HG03460 (cell line): ENCODE results near the gene EML6.
"Not testable (repeated sequence)": the region's sequence is repeated elsewhere in the genome, so short reads cannot be mapped to it uniquely, and the experiment has no call there.

Source experiments
- ATAC-seq: cut with Tn5 transposase; IDR thresholded peaks from one replicate; pipeline ENCODE4 v1.9.1; 2021; ENCODE audit not compliant: unreplicated experiment

EML6 gene

GRCh38 chr2:54723131-54723995 lies at the start of gene EML6:
TSS of gene EML6 (plus strand) at chr2:54723662. CDS start at chr2:54725062, 1,400 bp downstream.
- peak; percentile 98 for ATAC-seq

DNA sequence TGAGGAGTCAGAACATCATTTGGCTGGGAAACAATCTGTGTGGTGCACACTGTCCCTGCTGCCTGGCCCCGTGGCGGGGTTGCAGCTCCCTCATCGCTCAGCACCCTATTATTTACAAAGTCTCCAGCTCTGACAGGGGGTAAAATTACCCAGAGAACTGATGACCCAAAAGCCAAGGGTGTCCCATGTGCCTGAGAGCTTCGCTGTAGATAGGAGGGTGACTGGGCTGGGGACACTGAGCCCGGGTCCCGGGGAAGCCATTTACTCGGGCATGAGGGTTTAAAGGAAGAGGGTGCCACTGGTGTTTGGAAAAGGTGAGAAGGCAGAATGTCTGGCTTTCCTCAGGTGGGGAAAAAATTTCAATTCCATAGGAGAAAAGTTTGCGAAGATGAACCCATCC lies 48.2 kb upstream of the EML6 start:
- no peak for ATAC-seq

DNA sequence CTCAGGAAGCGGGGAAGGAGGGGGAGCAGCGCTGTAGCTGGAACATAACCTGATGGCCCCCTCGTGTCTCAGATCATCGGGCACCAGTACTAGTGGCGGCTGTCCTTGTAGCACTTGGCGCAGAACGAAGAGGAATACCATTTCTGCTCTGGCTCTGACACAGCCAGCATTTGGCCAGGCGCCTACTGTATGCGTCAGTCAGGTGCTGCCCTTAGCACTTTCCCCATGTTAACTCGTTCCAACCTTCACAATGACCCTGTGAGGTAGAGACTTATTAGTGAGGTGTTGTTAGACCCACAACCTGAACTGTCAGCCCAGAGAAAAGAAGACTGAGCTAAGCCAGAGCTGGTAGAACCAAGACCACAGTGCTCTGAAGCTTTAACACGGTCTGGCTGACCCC lies 47.7 kb upstream of the EML6 start:
- ATAC-seq: no peak

DNA sequence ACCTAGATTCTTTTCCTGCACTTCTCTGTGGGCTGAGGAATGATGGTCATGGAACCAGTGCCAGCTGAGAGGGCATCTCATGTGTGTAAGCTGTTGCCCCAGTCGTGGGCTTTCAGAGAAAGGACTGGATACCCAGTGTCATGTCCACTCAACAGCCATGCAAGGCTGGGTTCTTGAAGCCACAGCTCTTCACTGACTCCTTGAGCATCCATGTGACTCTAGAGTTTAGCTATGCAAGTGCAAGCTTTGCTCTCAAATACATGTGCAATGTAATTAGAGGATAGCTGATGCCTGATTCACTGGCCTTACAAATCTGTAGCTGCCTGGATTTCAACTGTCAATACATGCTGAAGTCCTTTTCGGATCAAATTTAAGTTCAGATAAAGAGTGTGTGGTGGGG lies 46.8 kb upstream of the EML6 start:
- ATAC-seq: no peak

DNA sequence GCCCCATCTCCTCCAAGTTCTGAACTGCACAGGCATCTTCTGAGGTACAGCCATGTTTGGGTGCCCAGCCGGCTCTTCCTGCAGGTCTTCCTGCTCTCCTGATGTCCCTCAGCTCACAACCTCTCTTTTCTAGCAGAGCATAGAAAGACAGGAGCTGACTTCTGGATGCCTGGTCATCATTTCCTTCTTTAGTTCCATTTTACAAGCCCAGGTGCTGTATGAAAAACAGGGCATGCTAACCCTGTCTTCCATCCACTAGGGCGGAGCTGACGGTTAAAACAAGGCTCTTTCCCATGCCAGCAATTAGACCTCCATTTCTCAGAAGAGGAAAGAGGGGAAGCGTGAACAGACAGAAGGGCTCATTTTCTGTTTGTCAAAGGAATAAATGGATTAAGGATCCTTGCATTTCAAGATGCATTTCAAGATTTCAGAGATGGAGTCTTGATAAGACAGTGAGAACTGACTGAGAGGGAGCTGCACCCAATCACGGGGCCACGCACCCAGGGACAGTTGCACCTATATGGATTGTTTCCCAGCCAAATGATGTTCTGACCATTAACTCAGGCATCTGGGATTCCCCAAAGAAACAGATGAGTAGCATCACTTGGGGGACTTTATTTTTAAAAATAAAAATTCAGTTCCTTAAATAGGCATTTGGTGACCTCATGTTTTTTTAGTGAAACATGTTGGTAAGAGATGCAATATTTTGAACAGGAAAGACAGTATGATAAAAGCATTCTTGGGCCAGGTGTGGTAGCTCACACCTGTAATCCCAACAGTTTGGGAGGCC lies 45.8 kb upstream of the EML6 start:
- no peak for ATAC-seq

DNA sequence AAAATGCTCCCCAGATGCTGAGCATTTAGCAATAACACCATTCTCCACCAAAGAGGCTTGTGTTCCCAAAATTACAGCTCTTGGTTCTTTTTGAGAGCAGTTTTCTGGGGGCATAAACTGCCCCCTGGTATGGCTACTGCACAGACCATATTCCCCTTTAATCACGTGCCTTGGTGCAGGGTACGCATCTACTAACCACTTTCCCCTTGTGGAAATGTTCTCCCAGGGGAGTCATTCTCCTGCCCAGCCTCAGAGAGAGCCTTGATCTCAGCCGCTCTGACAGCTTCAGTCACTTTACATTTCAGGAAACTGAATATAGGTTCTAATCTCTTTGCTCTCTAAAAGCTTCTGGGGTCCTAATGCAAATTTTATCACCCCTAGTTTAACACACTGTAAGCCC lies 44.7 kb upstream of the EML6 start:
- ATAC-seq: no peak

GRCh38 chr2:54680397-54681041 lies 42.9 kb upstream of the EML6 start:
- ATAC-seq: peak; percentile 70

GRCh38 chr2:54681416-54681815 lies 42.0 kb upstream of the EML6 start:
- ATAC-seq: no peak

- no peak for ATAC-seq
Observed at GRCh38 chr2:54683596-54683995, 39.9 kb upstream of the EML6 start.

DNA sequence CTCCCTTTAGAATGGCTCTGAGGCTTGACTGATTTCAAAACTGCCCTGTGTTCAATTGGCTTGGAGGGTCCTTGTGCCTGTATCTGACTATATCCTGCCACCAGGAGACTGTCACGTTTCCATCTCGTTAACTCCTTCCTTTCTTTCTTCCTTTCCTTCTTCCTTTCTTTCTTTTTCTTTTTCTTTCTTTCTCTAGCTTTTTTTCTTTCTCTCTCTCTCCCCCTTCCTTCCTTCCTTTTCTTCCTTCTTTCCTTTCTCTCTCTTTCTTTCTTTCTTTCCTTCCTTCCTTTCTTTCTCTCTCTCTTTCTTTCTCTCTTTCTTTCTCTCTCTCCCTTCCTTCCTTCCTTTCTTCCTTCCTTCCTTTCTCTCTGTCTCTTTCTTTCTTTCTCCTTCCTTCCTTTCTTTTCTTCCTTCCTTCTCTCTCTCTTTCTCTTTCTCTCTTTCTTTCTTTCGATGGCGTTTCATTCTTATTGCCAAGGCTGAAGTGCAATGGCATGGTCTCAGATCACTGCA lies 38.1 kb upstream of the EML6 start:
- no peak for ATAC-seq

GRCh38 chr2:54687595-54688152 lies 35.8 kb upstream of the EML6 start:
- ATAC-seq: no peak

- no peak for ATAC-seq
Observed at GRCh38 chr2:54691445-54692135, 31.9 kb upstream of the EML6 start.

DNA sequence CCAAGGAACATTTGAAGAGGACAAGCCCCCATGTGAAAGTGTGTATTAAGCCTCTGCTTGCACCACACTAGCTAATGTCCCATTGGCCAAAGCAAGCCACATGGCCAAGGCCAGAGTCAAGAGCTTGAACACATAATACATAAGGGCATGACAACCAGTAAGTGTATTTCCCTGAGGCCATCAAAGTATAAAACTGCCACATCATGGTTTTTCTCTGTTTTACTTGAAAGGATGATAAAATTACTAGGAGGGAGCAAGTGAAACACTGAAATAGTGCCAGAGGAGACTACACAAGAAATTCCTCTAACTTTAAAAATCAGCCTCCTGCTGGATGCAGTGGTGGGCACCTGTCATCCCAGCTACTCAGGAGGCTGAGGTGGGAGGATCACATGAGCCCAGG lies 30.9 kb upstream of the EML6 start:
- no peak for ATAC-seq

GRCh38 chr2:54695378-54695777 lies 28.1 kb upstream of the EML6 start:
- ATAC-seq: no peak

- ATAC-seq: no peak
Observed at GRCh38 chr2:54697934-54698333, 25.5 kb upstream of the EML6 start.

GRCh38 chr2:54698926-54699325 lies 24.5 kb upstream of the EML6 start:
- not testable (repeated sequence) for ATAC-seq

DNA sequence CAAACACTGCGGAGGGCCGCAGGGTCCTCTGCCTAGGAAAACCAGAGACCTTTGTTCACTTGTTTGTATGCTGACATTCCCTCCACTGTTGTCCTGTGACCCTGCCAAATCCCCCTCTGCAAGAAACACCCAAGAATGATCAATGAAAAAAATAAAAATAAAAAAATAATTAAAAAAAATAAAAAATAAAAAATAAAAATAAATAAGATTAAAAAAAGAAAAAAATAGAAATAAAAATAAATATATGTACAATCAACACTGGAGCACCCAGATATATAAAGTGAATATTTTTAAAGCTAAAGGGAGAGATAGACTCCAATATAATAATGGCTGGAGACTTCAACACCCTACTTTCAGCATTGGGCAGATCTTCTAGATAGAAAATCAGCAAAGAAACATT lies 23.8 kb upstream of the EML6 start:
- no peak for ATAC-seq

GRCh38 chr2:54701029-54701428 lies 22.4 kb upstream of the EML6 start:
- ATAC-seq: no peak

- no peak for ATAC-seq
Observed at GRCh38 chr2:54704238-54704637, 19.2 kb upstream of the EML6 start.
